HuH-7 (cell line): Measurements from ENCODE around the gene CELF5.

Experiments used
- DNase-seq: peaks from one replicate; pipeline ENCODE4 v3.0.0; 2011; ENCODE audit warnings: low spot score

Gene CELF5

DNA sequence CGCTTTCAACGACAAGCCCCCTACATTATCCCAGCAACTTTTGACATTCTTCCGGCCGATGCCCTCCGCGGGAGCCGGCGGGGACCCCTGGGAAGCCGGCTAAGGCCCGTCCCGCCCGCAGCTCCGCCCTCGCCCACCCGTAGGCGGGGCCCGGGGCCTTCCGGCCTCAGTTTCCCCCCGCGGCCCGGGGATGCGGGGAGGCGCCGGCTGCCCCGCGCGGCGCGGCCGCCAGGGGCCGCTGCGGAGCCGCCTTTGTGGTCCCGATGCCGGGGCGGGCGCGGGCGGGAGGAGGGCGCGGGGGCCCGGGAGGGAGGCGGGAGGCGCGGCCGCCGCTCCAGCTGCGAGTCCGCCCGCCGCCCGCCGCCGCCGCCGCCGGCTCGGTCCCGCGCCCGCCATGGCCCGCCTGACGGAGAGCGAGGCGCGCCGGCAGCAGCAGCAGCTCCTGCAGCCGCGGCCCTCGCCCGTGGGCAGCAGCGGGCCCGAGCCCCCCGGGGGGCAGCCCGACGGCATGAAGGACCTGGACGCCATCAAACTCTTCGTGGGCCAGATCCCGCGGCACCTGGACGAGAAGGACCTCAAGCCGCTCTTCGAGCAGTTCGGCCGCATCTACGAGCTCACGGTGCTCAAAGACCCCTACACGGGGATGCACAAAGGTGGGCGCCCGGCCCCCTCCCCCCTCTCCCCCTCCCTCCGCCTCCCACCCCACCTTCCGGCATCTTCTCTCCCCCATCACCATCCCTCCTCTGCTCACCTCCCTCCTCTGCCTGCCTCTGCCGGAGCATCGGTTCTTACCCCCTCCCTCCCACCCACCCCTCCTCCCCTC is at the start of gene CELF5:
TSS of gene CELF5 (plus strand) at position 316 of the 823 bp plus-strand sequence. CDS start at position 395, 79 bp downstream.
- peak; percentile 70 for DNase-seq

DNA sequence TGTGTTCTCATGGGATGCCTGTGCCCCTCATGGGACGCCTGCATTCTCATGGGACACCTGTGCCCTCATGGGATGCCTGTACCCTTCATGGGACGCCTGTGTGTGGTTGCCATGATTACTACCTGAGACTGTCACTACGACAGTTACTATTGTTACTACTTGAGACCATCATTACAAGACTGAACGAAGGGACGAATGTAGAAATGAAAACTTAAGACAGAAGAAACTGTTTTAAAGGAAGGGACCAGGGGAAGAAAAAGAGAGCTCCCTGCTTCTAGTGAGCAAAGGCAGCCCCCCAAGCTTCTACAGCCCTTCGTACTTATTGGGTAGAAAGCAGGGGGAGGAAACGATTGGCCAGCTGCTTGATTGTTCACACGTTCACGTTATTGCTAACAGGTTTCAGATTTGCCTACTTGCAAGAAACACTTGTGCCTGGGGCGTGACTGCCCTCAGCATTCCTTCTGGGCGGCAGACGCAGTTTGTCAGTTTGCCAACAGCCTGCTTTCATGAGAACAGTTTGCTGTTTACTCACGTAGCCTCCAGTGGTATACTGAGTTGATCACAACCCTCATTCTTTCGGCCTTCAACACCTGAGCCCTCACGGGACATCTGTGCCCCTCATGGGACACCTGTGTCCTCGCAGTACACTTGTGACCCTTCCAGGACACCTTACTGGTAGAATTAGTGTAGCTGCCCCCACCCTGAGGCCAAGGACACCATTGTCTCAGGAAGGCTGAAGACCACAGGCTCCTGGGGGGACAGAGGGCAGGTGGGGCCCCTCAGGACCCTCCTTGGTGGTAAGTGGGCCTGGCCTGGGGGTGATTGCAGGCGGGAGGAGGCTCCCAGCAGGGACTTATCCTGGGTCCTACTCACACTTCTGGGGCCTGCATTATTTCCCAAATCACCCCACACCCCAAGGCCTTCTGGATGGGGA is 48.4 kb upstream of the CELF5 start:
- DNase-seq: no peak

DNA sequence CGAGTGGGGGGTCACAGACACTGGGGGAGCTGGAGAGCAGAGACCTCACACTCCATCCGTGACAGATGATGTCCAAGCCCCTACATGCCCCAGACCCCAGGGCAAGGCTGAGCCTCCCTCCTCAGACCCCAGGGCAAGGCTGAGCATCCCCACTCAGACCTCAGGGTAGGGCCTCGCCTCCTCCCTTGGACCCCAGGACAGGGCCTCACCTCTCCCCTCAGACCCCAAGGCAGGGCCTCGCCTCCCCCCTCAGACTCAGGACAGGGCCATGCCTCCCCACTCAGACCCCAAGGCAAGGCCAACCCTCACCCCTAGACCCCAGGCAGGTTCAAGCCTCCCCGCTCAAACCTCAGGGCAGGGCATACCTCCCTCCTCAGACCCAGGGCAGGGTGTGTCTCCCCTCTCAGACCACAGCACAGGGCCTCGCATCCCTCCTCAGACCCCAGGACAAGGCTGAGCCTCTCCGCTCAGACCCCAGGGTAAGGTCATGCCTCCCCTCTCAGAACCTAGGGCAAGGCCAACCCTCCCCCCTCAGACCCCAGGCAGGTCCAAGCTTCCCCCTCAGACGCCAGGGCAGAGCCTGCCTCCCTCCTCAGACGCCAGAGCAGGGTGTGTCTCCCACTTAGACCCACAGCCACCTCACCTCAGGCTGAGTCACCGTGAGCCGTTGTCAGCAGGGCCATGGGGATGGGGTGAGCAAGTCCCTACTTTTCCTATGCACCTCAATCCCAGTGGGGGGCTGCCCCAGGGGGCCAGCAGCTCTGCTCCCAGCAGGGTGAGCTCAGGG is 47.6 kb upstream of the CELF5 start:
- DNase-seq: no peak

DNA sequence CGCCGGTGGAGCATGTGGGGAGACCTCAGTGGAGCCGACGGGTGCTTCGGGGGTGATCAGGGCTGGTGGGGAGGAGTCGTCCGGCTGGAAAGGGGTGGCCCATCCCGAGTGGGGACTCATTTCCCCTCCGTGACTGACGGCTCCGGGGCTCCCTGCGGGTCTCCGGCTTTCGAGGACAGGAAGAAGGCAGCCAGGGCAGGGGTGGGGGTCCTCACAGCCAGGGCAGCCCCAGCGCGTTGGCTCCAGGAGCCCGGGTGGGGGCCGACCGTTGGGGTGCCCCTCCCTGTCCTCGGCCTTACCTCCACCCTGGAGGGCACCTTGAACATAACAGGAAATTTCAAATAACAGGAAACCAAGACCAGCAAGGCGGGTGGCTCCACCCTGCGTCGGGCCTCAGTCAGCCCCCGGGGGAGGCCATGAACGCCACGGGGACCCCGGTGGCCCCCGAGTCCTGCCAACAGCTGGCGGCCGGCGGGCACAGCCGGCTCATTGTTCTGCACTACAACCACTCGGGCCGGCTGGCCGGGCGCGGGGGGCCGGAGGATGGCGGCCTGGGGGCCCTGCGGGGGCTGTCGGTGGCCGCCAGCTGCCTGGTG is 46.0 kb upstream of the CELF5 start, which contains the start of gene S1PR4:
TSS of gene S1PR4 (plus strand) at position 393 of the 596 bp plus-strand sequence. CDS start at position 417, 24 bp downstream.
- DNase-seq: no peak

DNA sequence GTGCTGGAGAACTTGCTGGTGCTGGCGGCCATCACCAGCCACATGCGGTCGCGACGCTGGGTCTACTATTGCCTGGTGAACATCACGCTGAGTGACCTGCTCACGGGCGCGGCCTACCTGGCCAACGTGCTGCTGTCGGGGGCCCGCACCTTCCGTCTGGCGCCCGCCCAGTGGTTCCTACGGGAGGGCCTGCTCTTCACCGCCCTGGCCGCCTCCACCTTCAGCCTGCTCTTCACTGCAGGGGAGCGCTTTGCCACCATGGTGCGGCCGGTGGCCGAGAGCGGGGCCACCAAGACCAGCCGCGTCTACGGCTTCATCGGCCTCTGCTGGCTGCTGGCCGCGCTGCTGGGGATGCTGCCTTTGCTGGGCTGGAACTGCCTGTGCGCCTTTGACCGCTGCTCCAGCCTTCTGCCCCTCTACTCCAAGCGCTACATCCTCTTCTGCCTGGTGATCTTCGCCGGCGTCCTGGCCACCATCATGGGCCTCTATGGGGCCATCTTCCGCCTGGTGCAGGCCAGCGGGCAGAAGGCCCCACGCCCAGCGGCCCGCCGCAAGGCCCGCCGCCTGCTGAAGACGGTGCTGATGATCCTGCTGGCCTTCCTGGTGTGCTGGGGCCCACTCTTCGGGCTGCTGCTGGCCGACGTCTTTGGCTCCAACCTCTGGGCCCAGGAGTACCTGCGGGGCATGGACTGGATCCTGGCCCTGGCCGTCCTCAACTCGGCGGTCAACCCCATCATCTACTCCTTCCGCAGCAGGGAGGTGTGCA is 45.3 kb upstream of the CELF5 start:
- no peak for DNase-seq

DNA sequence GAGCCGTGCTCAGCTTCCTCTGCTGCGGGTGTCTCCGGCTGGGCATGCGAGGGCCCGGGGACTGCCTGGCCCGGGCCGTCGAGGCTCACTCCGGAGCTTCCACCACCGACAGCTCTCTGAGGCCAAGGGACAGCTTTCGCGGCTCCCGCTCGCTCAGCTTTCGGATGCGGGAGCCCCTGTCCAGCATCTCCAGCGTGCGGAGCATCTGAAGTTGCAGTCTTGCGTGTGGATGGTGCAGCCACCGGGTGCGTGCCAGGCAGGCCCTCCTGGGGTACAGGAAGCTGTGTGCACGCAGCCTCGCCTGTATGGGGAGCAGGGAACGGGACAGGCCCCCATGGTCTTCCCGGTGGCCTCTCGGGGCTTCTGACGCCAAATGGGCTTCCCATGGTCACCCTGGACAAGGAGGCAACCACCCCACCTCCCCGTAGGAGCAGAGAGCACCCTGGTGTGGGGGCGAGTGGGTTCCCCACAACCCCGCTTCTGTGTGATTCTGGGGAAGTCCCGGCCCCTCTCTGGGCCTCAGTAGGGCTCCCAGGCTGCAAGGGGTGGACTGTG is 44.6 kb upstream of the CELF5 start:
- no peak for DNase-seq

DNA sequence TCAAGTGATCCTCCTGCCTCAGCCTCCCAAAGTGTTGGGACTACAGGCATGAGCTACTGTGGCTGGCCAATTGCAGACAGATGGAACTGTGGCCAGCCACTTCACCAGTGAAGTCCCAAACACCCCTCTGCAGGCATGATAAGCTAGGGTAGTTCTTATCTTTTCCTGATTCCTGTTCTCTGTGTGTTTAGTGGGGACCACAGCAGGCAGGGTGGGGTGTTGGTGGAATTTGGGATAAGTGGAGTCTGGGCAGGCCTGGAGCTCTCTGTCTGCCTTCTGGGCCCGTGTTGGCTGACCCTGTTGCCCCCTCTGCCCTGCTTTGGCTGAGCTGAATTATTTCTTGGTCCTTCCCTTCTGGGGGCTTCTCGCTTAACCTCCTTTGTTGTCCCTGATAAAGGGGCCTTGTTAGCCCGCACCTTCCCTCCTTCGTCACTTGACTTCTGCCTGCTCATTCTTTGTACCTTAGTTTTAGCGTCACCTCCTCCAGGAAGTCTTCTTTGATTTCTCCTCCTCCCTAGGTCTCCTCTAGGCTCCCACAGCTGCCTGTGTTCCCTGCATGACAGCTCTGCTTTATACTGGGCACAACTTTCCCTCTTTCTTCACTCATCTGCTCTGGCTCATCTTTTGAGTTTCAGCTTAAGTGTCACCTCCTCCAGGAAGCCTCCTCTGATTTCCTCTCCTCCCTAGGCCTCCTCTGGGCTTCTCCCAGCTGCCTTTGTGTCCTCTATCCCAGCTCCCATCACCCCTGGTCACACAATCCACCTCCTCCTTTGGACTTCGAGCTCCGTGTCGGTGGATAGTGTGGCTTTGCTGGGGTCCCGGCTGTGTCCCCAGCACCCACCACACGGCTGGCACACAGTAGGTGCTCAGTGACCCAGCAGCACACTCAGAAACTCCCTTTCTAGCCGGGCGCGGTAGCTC is 40.5 kb upstream of the CELF5 start:
- no peak for DNase-seq

DNA sequence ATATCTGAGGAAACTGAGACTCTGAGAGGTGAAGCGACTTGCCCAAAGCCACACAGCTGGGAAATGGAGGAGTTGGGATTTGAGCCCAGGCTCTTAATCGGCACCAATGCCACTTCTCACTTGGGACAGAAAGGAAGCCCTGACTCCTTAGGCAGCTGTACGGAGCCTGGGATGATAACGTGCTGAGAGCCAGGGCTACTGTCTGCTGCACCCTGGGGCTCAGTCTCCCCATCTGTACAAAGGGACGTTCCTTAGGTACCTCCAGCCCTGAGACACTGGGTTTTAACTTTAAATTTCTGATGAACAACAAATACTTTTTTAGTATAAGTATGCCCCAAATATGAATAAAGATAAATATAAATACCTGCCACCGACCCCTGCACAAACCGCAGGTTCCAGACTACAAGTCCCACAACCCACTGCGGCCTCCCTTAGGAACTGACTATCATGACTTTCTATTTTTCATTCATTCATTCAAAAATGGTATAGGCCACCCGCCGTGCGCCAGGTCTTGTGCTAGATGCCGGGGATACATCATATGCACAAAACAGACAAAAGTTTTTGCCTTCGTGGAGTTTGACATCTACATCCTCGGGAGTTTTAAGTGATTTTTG is 39.5 kb upstream of the CELF5 start:
- peak; percentile 62 for DNase-seq

DNA sequence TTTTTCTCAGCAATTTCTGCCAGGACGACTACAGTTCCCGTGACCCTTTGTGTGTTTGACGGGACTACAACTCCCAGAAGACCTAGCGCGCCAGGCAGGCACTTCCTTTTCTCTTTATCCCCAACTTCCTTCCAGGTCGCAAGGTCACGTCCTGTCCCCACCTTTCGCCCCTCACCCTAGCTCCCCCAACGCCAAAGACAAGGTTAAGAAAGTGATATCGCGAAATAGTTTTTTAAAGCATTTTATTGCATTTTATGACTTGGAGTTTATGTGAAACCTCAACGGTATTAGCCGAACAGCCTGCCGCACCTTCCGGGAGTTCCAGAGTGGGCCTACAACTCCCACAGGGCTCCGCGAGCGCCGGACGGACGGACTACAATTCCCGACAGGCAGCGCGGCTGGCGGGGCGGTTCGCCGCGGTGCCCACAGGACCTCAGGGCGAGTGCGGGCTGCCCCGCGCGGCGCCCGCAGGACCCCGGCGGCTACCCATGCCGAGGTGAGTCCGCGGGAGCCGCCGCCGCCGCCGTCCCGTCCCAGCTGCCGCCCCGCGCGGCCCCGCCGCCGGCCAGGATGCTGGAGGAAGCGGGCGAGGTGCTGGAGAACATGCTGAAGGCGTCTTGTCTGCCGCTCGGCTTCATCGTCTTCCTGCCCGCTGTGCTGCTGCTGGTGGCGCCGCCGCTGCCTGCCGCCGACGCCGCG is 38.9 kb upstream of the CELF5 start, which contains the start of gene NCLN:
TSS of gene NCLN (plus strand) at position 470 of the 699 bp plus-strand sequence. CDS start at position 571, 101 bp downstream.
- DNase-seq: peak; percentile 76

DNA sequence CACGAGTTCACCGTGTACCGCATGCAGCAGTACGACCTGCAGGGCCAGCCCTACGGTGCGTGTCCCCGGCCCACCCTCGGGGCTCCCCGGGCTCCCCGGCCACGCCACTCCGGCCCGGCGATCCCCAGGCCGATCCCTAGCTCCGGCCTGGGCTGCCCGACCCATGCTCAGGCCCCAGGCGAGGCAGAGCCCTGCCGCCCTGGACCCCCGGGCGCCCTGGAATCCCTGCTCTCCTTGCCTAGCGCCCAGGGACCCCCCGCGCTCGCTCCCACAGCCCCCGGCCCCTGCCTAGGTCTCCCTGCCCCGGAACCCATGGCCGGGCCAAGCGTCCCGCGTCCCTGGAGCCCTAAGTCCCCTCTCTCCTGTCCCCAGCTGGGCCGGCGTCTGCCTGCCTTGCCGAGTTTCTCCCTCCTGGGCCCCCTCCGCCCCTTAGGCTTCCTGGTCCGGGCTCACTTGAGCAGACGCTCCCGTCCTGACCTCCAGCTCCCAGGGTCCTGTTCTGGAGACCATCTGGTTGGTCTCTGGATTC is 38.2 kb upstream of the CELF5 start:
- DNase-seq: no peak

DNA sequence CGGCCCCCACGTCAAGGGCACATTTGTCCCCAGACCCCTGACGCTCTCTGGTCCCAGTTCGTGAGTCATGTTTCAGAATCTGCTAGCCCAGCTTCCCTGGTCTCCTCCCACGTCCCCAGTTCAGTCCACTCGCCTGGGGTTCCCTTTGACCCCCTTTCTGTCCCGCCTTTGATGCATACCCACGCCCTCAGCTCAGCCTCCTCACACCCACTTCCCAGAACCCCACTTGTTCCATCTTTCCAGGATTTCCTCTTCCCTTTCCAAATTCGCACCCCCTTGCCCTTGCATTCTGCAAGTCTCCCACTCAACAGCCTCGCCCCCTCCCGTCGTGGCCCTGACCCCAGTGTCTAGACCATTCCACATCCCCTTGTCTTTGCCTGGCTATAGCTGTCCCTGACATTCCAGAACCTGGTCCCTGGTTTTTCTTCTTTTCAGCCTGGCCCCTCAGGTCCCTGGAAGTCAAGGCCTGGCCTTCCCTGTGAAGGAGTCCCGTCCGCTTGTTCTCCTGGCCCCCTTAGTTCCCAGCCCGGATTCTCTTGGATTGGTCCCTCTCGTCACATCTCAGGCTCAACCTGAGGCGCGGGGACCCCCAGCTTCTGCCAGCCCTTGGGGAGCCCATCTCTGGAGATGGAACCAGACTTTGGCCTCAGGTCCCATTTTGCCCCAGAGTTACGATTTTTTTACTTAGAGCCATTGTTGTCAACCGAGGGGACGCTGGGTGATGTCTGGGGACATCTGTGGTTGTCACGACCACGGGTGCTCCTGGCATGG is 37.4 kb upstream of the CELF5 start:
- DNase-seq: no peak

DNA sequence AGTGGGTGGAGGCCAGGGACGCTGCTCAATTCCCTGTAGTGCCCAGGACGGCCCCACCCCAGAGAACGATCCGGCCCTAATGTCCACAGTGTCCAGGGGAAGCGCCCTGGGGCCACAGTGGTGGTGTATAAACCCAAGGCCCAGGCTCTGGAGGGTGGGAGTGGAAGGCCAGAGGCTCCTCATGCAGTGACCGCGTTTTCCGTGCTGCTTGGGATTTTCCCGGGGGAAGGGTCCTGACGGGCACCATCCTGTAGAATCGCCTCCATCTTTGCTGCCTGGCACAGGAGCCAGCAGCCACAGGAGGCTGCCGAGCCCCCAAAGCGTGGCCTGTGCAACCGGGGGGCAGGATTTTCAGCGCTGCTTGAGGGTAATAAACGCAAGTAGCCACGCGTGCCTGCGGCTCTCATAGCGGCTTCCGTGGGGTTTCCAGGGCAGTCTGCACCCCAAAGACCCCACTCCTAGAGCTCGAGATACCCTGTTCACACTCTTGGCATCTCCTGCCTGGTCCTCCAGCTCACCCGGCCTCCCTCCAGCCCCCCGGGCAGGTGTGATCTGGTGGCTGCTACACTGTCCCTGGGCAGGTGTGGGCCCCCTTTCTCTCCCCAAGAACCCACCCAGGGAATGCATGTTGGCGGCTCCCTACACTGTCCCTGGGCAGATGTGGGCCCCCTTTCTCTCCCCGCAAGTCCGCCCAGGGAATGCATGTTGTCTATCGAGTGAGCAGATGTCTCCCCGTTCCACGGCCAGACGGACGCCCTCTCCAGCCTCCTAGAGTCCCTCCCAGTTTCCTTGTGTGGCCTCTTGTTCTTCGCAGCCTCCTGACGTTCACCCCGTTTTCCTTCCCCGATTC is 36.6 kb upstream of the CELF5 start:
- no peak for DNase-seq

DNA sequence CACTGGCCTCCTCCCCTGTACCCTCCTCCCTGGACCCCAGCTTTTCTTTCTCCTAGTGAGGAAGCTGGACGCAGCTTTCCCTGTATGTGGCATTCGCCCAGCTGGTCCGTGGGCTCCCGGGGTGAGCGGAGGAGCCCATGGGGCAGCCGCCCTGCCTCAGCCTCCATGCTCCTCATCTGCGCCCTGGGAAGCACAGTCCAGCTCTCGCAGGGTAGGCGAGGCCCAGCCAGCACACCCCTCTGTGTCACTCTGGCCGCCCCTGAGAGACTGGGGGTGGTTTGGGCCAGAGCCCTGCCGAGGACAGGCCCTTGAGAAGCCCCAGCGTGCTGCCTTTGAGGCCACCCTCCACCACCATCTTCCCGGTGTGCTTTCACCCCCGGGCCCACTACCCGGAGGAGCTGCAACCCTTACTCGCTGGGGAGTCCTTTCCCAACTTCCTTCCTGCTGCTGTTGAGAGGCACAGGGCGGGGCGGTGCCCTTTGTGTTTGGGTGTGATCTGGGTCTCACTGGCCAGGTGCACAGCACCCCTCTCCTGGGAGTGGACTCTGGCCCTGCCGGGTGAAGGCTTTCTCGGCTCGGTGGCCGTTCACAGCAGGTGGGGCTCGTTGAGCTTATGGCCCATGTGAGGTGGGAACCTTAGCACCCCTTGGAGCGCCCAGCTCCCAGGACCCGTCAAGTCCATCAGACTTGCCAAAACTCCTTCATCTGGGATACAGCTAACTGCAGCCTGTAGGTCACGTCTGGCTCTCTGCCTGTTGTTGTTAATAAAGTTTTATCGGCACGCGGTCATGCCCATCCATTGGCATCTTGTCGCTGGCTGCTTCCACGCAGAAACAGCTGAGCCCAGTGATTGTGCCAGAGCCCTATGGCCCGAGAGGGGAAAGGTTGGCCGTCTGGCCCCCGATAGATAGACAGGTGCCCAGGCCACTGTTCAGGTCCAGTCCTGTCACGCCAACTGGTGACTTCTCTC is 35.5 kb upstream of the CELF5 start:
- DNase-seq: no peak

DNA sequence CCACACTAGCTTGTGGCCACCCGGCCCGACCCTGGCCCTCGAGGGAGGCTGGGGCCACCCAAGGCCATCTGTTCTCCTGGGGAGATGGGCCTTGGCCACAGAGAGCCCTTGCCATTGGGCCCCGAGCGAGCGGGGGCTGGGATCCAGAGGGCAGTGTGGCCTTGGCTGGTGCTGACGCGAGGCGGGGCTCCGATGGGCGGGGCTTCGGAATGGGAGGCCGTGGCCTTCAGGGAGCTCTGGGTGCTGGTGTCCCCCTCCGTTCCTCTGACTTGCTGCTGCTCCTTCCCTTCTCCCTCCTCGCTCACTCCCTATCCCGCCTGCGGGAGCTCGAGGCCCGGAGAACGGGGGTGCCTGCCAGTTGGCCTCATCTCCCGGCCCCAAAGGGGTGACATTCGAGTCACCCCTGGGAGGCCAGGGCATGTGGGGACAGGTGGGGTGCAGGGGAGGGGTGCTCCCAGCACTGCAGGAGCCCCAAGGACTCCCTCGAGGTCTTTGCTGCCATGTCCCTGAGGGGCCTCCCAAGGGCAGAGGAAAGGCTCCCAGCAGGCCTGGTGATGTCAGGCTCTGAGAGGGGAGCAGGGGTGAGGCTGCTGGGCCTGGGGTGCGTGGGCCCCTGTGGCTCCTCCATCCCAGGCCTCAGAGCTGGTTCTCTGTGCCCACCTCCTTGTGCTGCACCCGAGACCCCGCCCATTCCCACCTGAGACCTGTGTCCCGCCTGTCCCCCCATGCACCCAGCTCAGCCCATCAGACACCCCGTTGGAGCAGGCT is 34.6 kb upstream of the CELF5 start:
- DNase-seq: no peak
